KOPT-K1 (cell line): ENCODE results near the gene CTDSP2.
"Not testable (repeated sequence)": the region's sequence is repeated elsewhere in the genome, so short reads cannot be mapped to it uniquely, and the experiment has no call there.

Experiments
- H3K27ac ChIP-seq: fragments of 200-600 bp; sonication (generic); 2 replicates; pipeline ENCODE4 v1.5.1; 2016; ENCODE audit warnings: antibody characterized with exemption, mild to moderate bottlenecking, low read depth, low read length; ENCODE audit not compliant: poor library complexity, severe bottlenecking
- H3K36me3 ChIP-seq: fragments of 200-600 bp; sonication (generic); 2 replicates; pipeline ENCODE4 v1.5.1; 2017; ENCODE audit warnings: antibody characterized with exemption, mild to moderate bottlenecking, low read length, moderate library complexity; ENCODE audit not compliant: insufficient read depth
- H3K9me3 ChIP-seq: fragments of 200-600 bp; sonication (generic); 2 replicates; pipeline ENCODE4 v1.5.1; 2017; ENCODE audit warnings: antibody characterized with exemption, low read length, mild to moderate bottlenecking; ENCODE audit not compliant: insufficient read depth, poor library complexity, severe bottlenecking

Gene CTDSP2

DNA sequence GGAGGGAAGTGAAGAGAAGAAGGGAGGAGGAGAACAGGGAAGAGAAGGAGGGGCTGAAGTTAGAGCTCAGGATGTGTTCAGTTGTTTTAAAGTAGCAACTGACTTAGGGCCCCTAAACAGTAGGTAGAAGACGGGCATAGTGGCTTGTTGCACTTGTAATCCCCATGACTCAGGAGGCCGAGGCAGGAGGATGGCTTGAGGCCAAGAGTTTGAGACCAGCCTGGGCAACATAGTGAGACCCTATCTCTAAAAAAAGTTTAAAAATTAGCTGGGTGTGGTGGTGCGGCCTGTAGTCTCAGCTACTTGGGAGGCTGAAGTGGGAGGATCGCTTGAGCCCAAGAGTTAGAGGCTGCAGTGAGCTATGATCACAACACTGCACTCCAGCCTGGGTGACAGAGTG, 40.4 kb upstream of the CTDSP2 start:
- H3K36me3 ChIP-seq, H3K9me3 ChIP-seq, H3K27ac ChIP-seq: not testable (repeated sequence)

- Histone ChIP-seq H3K36me3 (no peaks in the 10 kb centered on the region), H3K9me3 (peaks cover 8% of the 10 kb centered on the region), H3K27ac (peak overlapping the region; percentile 13)
Measured at GRCh38 chr12:57886542-57886941, 40.0 kb upstream of the CTDSP2 start.

- H3K9me3 ChIP-seq, result peaks cover 8% of the 10 kb centered on the region
- H3K27ac ChIP-seq, result no peak overlapping the region
- H3K36me3 ChIP-seq, result no peaks in the 10 kb centered on the region
Measured at GRCh38 chr12:57885207-57885606, 38.7 kb upstream of the CTDSP2 start.

GRCh38 chr12:57883700-57884099, 37.2 kb upstream of the CTDSP2 start:
- Histone ChIP-seq H3K36me3 (no peaks in the 10 kb centered on the region), H3K9me3 (peaks cover 8% of the 10 kb centered on the region), H3K27ac (no peak overlapping the region)

DNA sequence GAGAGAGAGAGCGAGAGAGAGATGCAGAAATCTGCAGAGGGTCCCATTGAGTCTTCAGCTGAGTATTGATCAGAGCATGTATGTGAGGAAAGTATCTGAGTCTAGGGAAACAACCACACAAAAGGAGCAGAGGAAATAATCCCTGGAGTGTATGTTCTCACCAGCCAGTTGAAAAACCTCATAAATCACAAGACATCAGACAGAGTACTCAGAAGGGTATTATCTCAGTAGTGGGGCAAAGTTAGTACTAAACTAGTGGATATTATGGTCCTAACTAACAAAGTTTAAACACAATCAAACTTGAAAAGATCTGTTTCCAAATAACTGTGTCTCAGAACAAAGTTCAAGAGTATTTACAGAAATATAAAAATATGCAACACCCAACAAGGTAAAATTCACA, 36.5 kb upstream of the CTDSP2 start:
- Histone ChIP-seq H3K36me3 (no peaks in the 10 kb centered on the region), H3K9me3 (peaks cover 8% of the 10 kb centered on the region), H3K27ac (no peak overlapping the region)

- Histone ChIP-seq H3K27ac (no peak overlapping the region), H3K9me3 (peaks cover 8% of the 10 kb centered on the region), H3K36me3 (no peaks in the 10 kb centered on the region)
Measured at GRCh38 chr12:57882575-57882974, 36.0 kb upstream of the CTDSP2 start.

DNA sequence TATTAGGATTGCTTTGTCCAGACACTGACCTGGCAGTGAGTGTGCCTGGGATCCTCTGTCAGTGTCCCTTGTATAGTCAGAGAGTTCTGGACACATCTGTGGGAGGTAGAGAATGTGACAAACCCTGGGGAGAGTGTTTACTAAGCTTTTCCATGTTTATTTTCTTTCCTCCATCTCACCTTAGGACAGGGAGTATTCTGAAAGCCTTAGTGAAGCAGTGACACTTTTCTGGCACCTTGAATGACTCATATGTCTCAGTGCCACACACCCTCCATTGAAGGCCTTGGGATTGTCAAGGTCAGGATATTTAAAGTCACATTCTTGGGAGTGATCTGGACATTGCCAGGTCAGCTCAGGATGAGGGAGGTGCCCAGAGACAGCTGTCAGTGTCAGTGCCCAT, 34.9 kb upstream of the CTDSP2 start:
- no peak overlapping the region for H3K27ac ChIP-seq
- H3K36me3 ChIP-seq, result no peaks in the 10 kb centered on the region
- peaks cover 8% of the 10 kb centered on the region for H3K9me3 ChIP-seq

DNA sequence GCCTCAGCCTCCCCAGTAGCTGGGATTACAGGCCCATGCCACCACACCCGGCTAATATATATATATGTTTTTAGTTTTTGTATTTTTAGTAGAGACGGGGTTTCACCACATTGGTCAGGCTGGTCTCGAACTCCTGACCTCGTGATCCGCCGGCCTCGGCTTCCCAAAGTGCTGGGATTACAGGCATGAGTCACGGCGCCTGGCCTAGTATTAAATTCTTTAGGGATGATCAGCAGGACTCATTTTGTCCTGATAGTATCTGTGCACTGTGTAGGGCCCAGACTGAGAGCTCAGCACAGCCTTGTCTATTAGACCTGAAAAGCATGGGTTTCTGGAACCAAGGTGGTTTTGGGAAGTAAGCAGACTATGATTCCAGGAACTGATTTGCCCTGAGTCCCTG, 34.5 kb upstream of the CTDSP2 start:
- not testable (repeated sequence) for H3K9me3 ChIP-seq, H3K27ac ChIP-seq, H3K36me3 ChIP-seq

- no peaks in the 10 kb centered on the region for H3K9me3 ChIP-seq
- no peaks in the 10 kb centered on the region for H3K36me3 ChIP-seq
- no peak overlapping the region for H3K27ac ChIP-seq
Measured at GRCh38 chr12:57877876-57878275, 31.3 kb upstream of the CTDSP2 start.

DNA sequence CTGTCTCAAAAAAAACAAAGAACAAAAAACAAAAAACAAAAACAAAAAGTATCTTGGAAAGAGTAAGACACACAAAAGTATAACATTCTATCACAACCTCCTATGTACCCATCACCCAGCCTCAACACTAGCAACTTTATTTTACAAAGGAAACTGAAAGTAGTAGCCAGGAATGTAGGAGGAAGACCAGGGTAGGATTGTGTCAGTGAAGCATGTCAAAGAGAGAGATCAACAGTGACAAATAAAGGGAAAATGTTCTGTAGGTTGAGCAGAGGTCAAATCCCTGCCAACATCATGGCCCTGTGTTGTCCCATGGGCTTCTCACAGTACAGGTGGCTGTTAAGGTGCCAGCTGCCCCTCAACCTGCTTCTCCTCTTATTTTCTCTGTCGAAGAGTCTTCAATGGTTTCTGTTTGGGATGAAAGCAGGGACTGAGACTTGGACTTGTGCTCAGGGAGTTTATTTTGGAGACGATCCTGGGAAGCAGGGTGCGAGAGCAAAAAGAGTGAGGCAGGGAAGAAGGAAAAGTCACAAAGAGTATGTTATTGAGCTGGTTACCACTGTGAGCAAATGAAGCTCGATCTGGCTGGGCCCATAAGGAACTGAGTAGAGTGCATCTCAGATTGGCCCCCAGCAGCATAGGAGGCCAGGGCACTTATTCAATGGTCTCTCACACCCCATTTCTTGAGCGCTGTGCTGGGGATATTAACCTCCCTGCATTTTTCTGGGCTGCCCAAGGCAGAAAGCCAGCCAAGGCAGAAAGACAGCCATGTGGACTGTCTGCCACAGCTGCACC, 29.4 kb upstream of the CTDSP2 start:
- no peaks in the 10 kb centered on the region for H3K36me3 ChIP-seq
- no peaks in the 10 kb centered on the region for H3K9me3 ChIP-seq
- no peak overlapping the region for H3K27ac ChIP-seq

DNA sequence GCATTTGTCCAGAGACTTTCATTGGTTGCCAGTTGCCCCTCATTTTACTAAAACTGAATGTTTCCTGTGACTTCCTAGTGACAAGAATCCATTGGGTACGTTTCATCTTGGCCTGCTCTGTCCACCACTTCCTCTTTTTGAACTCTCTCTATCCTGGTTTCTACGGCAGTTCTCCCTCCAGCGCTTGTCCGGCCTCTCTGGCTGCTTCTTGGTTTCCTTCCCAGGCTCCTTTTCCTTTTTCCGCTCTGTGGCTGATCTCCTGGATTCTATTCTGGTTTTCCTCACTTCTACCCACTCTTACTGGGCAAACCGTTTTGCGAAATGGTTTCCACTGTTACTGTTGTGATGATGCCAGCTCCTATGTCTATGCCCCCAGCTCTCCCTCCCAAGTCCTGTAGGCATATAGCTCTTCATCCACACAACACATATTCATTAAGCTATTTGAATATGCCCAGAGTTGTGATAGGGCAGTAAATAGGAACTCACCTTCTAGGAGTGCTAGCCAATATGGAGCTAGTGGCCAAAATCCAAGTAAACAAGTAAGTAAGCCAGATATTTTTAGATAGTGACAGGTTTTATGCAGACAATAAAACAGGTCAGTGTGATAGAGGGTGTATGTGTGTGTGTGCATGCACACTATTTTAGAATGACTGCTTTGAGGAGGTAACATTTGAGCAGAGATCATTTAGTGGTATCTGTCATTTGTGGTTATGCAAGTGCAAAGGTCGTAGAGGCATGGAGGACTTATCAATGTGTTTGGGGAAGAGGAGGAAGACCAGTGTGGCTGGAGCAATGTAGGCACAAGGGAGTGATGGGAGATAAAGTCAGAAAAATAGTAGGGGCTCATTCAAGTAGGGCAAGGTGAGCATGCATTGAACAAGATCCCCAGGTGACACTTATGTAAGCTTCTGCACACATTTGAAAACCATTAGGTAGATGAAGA, 27.9 kb upstream of the CTDSP2 start:
- no peaks in the 10 kb centered on the region for H3K36me3 ChIP-seq
- H3K27ac ChIP-seq, result no peak overlapping the region
- no peaks in the 10 kb centered on the region for H3K9me3 ChIP-seq

DNA sequence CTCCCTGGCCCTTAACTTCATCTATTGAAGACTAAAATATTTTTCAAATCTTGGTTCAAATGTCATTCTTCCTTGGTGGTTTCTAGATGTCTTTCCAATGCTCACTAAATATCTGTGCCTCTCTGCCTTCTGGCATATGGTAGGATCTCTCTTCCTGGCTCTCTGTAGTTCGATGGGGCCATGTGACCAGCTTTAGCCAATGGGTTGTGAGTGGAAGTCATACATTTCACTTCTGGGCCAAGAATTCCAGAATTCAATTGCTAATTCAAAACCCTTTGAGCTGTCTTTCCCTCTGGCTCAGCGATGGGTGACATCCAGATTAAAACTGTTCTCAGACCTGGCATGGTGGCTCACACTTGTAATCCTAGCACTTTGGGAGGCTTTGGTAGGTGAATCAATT, 25.8 kb upstream of the CTDSP2 start:
- no peaks in the 10 kb centered on the region for H3K9me3 ChIP-seq
- H3K36me3 ChIP-seq, result no peaks in the 10 kb centered on the region
- no peak overlapping the region for H3K27ac ChIP-seq

DNA sequence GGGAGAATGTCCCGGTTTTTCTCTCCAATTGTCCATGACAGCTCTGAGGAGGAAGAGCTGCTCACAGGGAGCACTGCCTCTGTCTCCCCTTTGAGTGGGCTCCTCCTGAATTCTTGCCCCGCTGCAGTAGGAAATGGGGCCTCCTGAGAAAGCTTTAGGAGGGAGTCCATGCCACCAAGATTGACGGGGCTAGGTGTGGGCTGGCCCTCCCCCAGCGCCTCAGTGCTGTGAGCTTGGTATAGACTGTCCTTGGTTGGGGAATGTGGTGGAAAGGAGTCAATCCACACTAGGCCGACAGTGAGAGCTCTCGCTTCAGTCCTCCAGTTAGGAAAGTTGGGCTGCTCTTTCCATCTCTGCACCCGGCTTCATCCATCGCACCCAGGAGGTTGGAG, 23.4 kb upstream of the CTDSP2 start:
- Histone ChIP-seq H3K27ac (no peak overlapping the region), H3K9me3 (no peaks in the 10 kb centered on the region), H3K36me3 (no peaks in the 10 kb centered on the region)

DNA sequence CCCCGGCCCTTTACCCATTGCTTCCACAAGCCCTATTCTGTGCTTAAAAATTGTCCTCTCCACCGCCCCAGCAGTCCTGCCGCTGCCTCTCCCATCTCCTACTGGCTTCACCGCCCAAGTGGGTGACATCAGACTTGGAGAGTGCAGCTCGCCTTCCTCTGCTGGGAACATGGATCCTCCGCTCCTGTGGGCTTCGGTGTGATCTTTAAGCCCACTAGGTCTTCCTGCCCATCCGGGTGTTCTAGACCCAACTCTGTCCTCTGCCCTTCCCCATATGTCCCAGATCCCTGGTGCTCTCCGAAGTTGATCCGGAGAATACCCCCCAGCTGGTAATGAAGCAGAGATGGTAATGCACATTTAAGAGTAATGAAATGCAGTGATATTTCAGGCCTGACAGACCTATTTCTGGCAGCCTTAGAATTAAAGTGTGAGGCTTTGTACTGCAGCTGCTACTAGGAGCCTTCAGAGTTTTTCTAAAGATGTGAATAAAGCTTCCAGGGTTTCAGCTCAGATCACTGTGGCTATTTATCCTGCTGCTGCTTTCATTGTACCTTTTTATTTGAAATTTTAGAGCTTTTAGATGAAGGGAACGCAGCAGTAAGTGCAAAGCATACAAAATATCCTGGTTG, 22.9 kb upstream of the CTDSP2 start:
- no peaks in the 10 kb centered on the region for H3K9me3 ChIP-seq
- no peak overlapping the region for H3K27ac ChIP-seq
- H3K36me3 ChIP-seq, result no peaks in the 10 kb centered on the region

- Histone ChIP-seq H3K36me3 (no peaks in the 10 kb centered on the region), H3K27ac (no peak overlapping the region), H3K9me3 (no peaks in the 10 kb centered on the region)
Measured at GRCh38 chr12:57868851-57869268, 22.3 kb upstream of the CTDSP2 start.
